Measurements from ENCODE around the gene DLG1.

Gene DLG1

GRCh38 chr3:197302033-197302432 lies 3.6 kb upstream of the DLG1 start:
- no peak for TF ChIP-seq CTCF (IDR thresholded peaks at IDR 0.05; ENCODE audit: low read depth, low read length)
- no peak for DNase-seq (ENCODE audit: low read depth, low spot score)
- H3K4me3 ChIP-seq (ENCODE audit: low read depth, low read length) = no peak overlapping the region
- in situ Hi-C loops (cut with HindIII; ENCODE audit: low sequenced_read_pairs) = no loop called here

- H3K4me3 ChIP-seq (ENCODE audit: low read depth, low read length) = no peak overlapping the region
- no peak for TF ChIP-seq CTCF (IDR thresholded peaks at IDR 0.05; ENCODE audit: low read depth, low read length)
- DNase-seq (ENCODE audit: low read depth, low spot score) = no peak
- in situ Hi-C loops (cut with HindIII; ENCODE audit: low sequenced_read_pairs) = no loop called here
Measured at GRCh38 chr3:197300361-197300760, 1.9 kb upstream of the DLG1 start.

GRCh38 chr3:197298945-197299854 lies 788 bp upstream of the DLG1 start:
- peak; percentile 19 for DNase-seq (ENCODE audit: low read depth, low spot score)
- peak overlapping the region; percentile 83 for H3K4me3 ChIP-seq (ENCODE audit: low read depth, low read length)
- TF ChIP-seq CTCF (IDR thresholded peaks at IDR 0.05; ENCODE audit: low read depth, low read length) = no peak
- in situ Hi-C loops (cut with HindIII; ENCODE audit: low sequenced_read_pairs) = no loop called here

GRCh38 chr3:197297476-197298340 lies 704 bp downstream of the DLG1 start:
- in situ Hi-C loops (cut with HindIII; ENCODE audit: low sequenced_read_pairs) = no loop called here

GRCh38 chr3:197297002-197297401 lies 1.4 kb downstream of the DLG1 start:
- in situ Hi-C loops (cut with HindIII; ENCODE audit: low sequenced_read_pairs) = no loop called here
- DNase-seq (ENCODE audit: low read depth, low spot score) = no peak
- TF ChIP-seq CTCF (IDR thresholded peaks at IDR 0.05; ENCODE audit: low read depth, low read length) = no peak
- peak overlapping the region; percentile 83 for H3K4me3 ChIP-seq (ENCODE audit: low read depth, low read length)

More at GRCh38 chr3:197297476-197298340, 704 bp downstream of the DLG1 start:
- H3K4me3 ChIP-seq (ENCODE audit: low read depth, low read length) = peak overlapping the region; percentile 83
- no peak for TF ChIP-seq CTCF (IDR thresholded peaks at IDR 0.05; ENCODE audit: low read depth, low read length)
- peak; percentile 92 for DNase-seq (ENCODE audit: low read depth, low spot score)

- peak overlapping the region; percentile 83 for H3K4me3 ChIP-seq (ENCODE audit: low read depth, low read length)
- in situ Hi-C loops (cut with HindIII; ENCODE audit: low sequenced_read_pairs) = no loop called here
- no peak for DNase-seq (ENCODE audit: low read depth, low spot score)
- TF ChIP-seq CTCF (IDR thresholded peaks at IDR 0.05; ENCODE audit: low read depth, low read length) = no peak
Measured at GRCh38 chr3:197296545-197296944, 1.9 kb downstream of the DLG1 start.
